ENCODE measurements around the gene ARFGAP3.

Gene ARFGAP3

GRCh38 chr22:42881982-42882656, 25.0 kb upstream of the ARFGAP3 start:
- Histone ChIP-seq H3K9ac (ENCODE audit: low read depth, low read length) (no peak overlapping the region), H3K9me3 (replicated peaks; ENCODE audit: low read length) (no peaks in the 10 kb centered on the region), H3K27me3 (ENCODE audit: control insufficient read depth, insufficient read depth, low read length) (no peaks in the 10 kb centered on the region), H3K36me3 (ENCODE audit: insufficient read depth, low read length) (peaks cover 66% of the 10 kb centered on the region), H3K4me2 (ENCODE audit: low read length) (no peak overlapping the region), H3K4me1 (ENCODE audit: control insufficient read depth, insufficient read depth, low read length) (peaks cover 5% of the 10 kb centered on the region), H3K4me3 (ENCODE audit: low read length) (no peak overlapping the region)

DNA sequence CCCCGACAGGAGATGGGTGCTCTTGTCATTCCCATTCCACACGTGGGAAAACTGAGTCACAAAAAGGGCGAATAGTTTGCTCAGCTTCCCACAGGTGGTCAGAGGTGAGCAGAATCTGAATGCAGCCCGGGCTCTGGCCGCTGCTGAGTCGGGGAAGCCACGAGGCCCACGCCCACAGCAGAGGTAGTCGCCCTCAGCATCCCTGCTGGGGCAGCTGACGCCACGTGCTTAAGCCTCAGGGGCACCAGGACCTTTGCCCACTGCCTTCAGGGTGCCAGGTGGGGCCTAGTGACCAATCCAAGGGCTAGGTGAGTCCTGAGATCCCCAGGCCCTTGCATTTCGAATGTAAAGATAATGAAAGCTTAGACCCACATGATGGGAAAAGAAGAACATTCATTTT, 24.2 kb upstream of the ARFGAP3 start:
- Histone ChIP-seq H3K4me3 (ENCODE audit: low read length) (no peak overlapping the region), H3K27me3 (ENCODE audit: control insufficient read depth, insufficient read depth, low read length) (no peaks in the 10 kb centered on the region), H3K36me3 (ENCODE audit: insufficient read depth, low read length) (peaks cover 72% of the 10 kb centered on the region), H3K4me1 (ENCODE audit: control insufficient read depth, insufficient read depth, low read length) (peaks cover 5% of the 10 kb centered on the region), H3K4me2 (ENCODE audit: low read length) (no peak overlapping the region), H3K9ac (ENCODE audit: low read depth, low read length) (no peak overlapping the region), H3K9me3 (replicated peaks; ENCODE audit: low read length) (no peaks in the 10 kb centered on the region)

- H3K4me3 ChIP-seq (ENCODE audit: low read length): no peak overlapping the region
- H3K27me3 ChIP-seq (ENCODE audit: control insufficient read depth, insufficient read depth, low read length): no peaks in the 10 kb centered on the region
- no peak overlapping the region for H3K4me2 ChIP-seq (ENCODE audit: low read length)
- peaks cover 71% of the 10 kb centered on the region for H3K36me3 ChIP-seq (ENCODE audit: insufficient read depth, low read length)
- peaks cover 4% of the 10 kb centered on the region for H3K4me1 ChIP-seq (ENCODE audit: control insufficient read depth, insufficient read depth, low read length)
- H3K9ac ChIP-seq (ENCODE audit: low read depth, low read length): no peak overlapping the region
- no peaks in the 10 kb centered on the region for H3K9me3 ChIP-seq (replicated peaks; ENCODE audit: low read length)
Observed at GRCh38 chr22:42880815-42881214, 23.7 kb upstream of the ARFGAP3 start.

DNA sequence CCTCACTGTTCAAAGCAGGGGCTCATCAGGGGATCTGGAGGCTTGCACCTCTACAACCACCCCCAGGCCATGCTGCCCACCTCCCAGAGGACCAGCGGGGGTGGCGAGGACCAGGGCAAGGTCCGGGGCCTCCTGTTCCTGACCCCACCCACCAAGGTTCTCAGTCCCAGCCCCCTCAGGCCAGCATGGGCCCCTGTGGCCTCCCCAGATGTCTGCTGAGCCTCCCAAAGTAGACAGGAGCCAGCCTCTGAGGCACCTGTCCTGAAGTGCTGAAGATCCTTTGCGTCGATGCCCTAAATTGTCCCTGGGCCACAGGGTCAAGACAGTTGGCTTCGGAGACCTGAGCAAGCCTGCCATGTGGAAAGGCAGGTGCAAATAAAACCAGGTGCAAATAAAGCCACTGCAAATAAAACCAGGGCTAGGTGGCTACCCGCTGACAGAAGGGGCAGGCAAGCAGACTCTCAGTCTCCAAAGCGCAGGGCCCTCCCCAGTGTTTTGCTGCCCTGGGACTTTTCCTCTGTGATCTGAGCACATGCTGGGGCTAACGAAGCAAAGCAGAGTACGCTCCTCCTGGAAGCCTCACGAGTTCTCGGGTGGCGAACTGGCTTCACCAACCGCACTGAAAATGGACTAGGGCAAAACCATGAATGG, 22.4 kb upstream of the ARFGAP3 start:
- Histone ChIP-seq H3K4me2 (ENCODE audit: low read length) (no peak overlapping the region), H3K9me3 (replicated peaks; ENCODE audit: low read length) (no peaks in the 10 kb centered on the region), H3K27me3 (ENCODE audit: control insufficient read depth, insufficient read depth, low read length) (no peaks in the 10 kb centered on the region), H3K4me3 (ENCODE audit: low read length) (no peak overlapping the region), H3K36me3 (ENCODE audit: insufficient read depth, low read length) (peaks cover 62% of the 10 kb centered on the region), H3K4me1 (ENCODE audit: control insufficient read depth, insufficient read depth, low read length) (no peaks in the 10 kb centered on the region), H3K9ac (ENCODE audit: low read depth, low read length) (no peak overlapping the region)

GRCh38 chr22:42878561-42879305, 21.7 kb upstream of the ARFGAP3 start:
- H3K4me3 ChIP-seq (ENCODE audit: low read length): no peak overlapping the region
- H3K9me3 ChIP-seq (replicated peaks; ENCODE audit: low read length): no peaks in the 10 kb centered on the region
- H3K27me3 ChIP-seq (ENCODE audit: control insufficient read depth, insufficient read depth, low read length): no peaks in the 10 kb centered on the region
- H3K36me3 ChIP-seq (ENCODE audit: insufficient read depth, low read length): peaks cover 60% of the 10 kb centered on the region
- H3K4me2 ChIP-seq (ENCODE audit: low read length): no peak overlapping the region
- H3K4me1 ChIP-seq (ENCODE audit: control insufficient read depth, insufficient read depth, low read length): no peaks in the 10 kb centered on the region
- no peak overlapping the region for H3K9ac ChIP-seq (ENCODE audit: low read depth, low read length)

DNA sequence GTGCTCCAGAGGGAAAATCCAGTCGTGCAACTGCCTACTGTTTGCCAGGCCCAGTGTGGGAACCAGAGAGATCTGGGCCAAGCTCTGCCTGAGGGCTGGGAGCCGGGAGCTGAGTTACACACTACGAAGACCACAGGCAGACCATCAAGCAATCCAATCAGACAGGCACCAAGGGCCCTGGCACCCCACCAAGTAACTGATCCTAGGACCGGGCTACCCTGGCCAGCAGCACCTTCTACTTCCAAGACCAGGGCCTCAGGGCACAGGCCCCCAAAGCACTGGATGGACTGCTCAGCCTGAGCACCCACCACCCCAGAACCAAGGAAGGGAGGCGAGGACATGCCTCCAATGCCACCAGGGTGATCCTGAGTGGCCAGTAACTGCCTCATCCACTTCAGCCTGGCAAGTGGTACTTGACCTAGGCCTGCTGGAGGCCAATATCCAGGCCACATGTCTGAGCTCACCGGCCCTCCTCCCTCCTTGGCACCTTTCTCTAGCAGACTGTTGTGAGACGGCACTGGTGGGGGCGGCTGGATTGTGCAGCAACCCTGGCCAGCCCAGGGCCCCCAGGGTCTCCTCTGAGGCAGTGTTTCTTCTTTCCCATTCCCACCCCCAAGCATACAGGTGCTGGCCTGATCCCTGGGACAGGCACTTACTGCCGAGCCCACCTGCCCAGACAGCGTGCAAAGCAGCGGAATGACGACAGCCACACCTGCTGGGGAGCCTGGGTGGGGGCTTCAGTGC, 20.7 kb upstream of the ARFGAP3 start:
- H3K4me2 ChIP-seq (ENCODE audit: low read length): no peak overlapping the region
- H3K27me3 ChIP-seq (ENCODE audit: control insufficient read depth, insufficient read depth, low read length): no peaks in the 10 kb centered on the region
- H3K4me1 ChIP-seq (ENCODE audit: control insufficient read depth, insufficient read depth, low read length): no peaks in the 10 kb centered on the region
- H3K9me3 ChIP-seq (replicated peaks; ENCODE audit: low read length): no peaks in the 10 kb centered on the region
- H3K4me3 ChIP-seq (ENCODE audit: low read length): no peak overlapping the region
- peaks cover 61% of the 10 kb centered on the region for H3K36me3 ChIP-seq (ENCODE audit: insufficient read depth, low read length)
- H3K9ac ChIP-seq (ENCODE audit: low read depth, low read length): no peak overlapping the region

- Histone ChIP-seq H3K4me3 (ENCODE audit: low read length) (no peak overlapping the region), H3K9me3 (replicated peaks; ENCODE audit: low read length) (no peaks in the 10 kb centered on the region), H3K4me1 (ENCODE audit: control insufficient read depth, insufficient read depth, low read length) (no peaks in the 10 kb centered on the region), H3K36me3 (ENCODE audit: insufficient read depth, low read length) (peaks cover 61% of the 10 kb centered on the region), H3K27me3 (ENCODE audit: control insufficient read depth, insufficient read depth, low read length) (no peaks in the 10 kb centered on the region), H3K4me2 (ENCODE audit: low read length) (no peak overlapping the region), H3K9ac (ENCODE audit: low read depth, low read length) (no peak overlapping the region)
Observed at GRCh38 chr22:42877158-42877557, 20.1 kb upstream of the ARFGAP3 start.

- H3K36me3 ChIP-seq (ENCODE audit: insufficient read depth, low read length): peaks cover 56% of the 10 kb centered on the region
Observed at GRCh38 chr22:42876041-42876440, 19.0 kb upstream of the ARFGAP3 start.

GRCh38 chr22:42874010-42874409, 16.9 kb upstream of the ARFGAP3 start:
- Histone ChIP-seq H3K36me3 (ENCODE audit: insufficient read depth, low read length) (peaks cover 54% of the 10 kb centered on the region), H3K4me2 (ENCODE audit: low read length) (no peak overlapping the region), H3K9ac (ENCODE audit: low read depth, low read length) (no peak overlapping the region), H3K4me1 (ENCODE audit: control insufficient read depth, insufficient read depth, low read length) (peaks cover 4% of the 10 kb centered on the region), H3K9me3 (replicated peaks; ENCODE audit: low read length) (no peaks in the 10 kb centered on the region), H3K27me3 (ENCODE audit: control insufficient read depth, insufficient read depth, low read length) (no peaks in the 10 kb centered on the region), H3K4me3 (ENCODE audit: low read length) (no peak overlapping the region)

More at GRCh38 chr22:42876041-42876440, 19.0 kb upstream of the ARFGAP3 start:
- H3K4me2 ChIP-seq (ENCODE audit: low read length): no peak overlapping the region
- H3K9ac ChIP-seq (ENCODE audit: low read depth, low read length): no peak overlapping the region
- H3K4me3 ChIP-seq (ENCODE audit: low read length): no peak overlapping the region
- no peaks in the 10 kb centered on the region for H3K27me3 ChIP-seq (ENCODE audit: control insufficient read depth, insufficient read depth, low read length)
- no peaks in the 10 kb centered on the region for H3K4me1 ChIP-seq (ENCODE audit: control insufficient read depth, insufficient read depth, low read length)
- no peaks in the 10 kb centered on the region for H3K9me3 ChIP-seq (replicated peaks; ENCODE audit: low read length)

DNA sequence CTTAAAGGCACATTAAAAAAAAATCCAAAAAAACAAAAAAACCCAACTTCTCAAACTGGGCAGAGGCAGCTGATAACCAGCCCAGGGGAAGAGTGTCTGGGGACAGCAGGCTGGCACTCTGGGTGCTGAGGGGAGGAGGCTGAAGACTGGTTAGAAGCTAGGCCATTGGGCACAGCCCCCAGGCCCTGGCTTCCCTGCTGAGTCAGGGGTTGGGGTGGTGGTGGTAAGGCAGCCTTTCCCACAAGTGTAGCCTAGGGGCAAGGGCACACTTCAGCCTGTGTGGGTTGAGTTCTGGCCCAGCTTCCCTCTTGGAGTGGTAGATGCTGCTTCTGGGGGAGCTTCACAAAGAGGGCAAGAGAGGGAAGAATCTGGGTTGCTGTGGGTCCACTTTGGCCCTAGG, 16.3 kb upstream of the ARFGAP3 start:
- Histone ChIP-seq H3K9ac (ENCODE audit: low read depth, low read length) (no peak overlapping the region), H3K4me1 (ENCODE audit: control insufficient read depth, insufficient read depth, low read length) (peaks cover 10% of the 10 kb centered on the region), H3K4me2 (ENCODE audit: low read length) (no peak overlapping the region), H3K27me3 (ENCODE audit: control insufficient read depth, insufficient read depth, low read length) (no peaks in the 10 kb centered on the region), H3K36me3 (ENCODE audit: insufficient read depth, low read length) (peaks cover 48% of the 10 kb centered on the region), H3K4me3 (ENCODE audit: low read length) (no peak overlapping the region), H3K9me3 (replicated peaks; ENCODE audit: low read length) (no peaks in the 10 kb centered on the region)

- peaks cover 43% of the 10 kb centered on the region for H3K36me3 ChIP-seq (ENCODE audit: insufficient read depth, low read length)
- no peaks in the 10 kb centered on the region for H3K9me3 ChIP-seq (replicated peaks; ENCODE audit: low read length)
- H3K4me2 ChIP-seq (ENCODE audit: low read length): no peak overlapping the region
- no peaks in the 10 kb centered on the region for H3K27me3 ChIP-seq (ENCODE audit: control insufficient read depth, insufficient read depth, low read length)
- no peak overlapping the region for H3K9ac ChIP-seq (ENCODE audit: low read depth, low read length)
- H3K4me3 ChIP-seq (ENCODE audit: low read length): no peak overlapping the region
- peaks cover 12% of the 10 kb centered on the region for H3K4me1 ChIP-seq (ENCODE audit: control insufficient read depth, insufficient read depth, low read length)
Observed at GRCh38 chr22:42872821-42873220, 15.7 kb upstream of the ARFGAP3 start.

Measured in skeletal muscle satellite cell (primary cell).